ENCODE results near the gene IFNL1. TPM values are rescaled to one million over a fixed set of nuclear protein-coding genes. Genes with fewer than 3 reads are reported as not detected.

Gene IFNL1
- total and polyA plus RNA-seq, 2 donors from 2014 or later: not detected

DNA sequence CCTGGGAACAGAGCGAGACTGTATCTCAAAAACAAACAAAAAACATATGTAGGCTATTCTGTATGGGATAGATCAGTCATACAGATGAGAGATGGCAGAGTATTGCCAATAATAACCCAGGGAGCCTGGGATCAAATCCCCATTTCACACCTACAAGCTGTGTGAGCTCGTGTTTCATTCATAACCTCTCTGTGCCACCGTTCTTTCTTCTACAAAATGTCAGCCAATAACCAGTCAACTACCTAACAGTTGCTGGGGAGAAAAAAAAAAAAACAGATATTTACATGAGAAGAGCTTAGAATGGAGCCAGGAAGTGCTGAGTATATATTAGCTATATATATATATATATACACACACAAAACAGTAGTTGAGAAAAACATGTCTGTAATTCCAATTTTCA, 34.5 kb upstream of the IFNL1 start:
- DNase-seq (no peak), FAIRE-seq (no peak)
- Histone ChIP-seq H3K9me3 (ENCODE audit: control insufficient read depth in 2 of 3, insufficient read depth in 1 of 3, low read length in 3 of 3) (no peaks in the 10 kb centered on the region), H3K27ac (ENCODE audit: low read depth in 2 of 2, low read length in 2 of 2) (no peak overlapping the region), H3K27me3 (ENCODE audit: control insufficient read depth, insufficient read depth, low read length) (peaks cover 22% of the 10 kb centered on the region), H3K36me3 (ENCODE audit: control insufficient read depth in 2 of 3, insufficient read depth in 3 of 3, low read length in 3 of 3) (no peaks in the 10 kb centered on the region), H3K4me1 (ENCODE audit: control insufficient read depth in 2 of 3, insufficient read depth in 2 of 3, low read depth in 1 of 3, low read length in 3 of 3) (no peaks in the 10 kb centered on the region), H3K9ac (ENCODE audit: low read length in 3 of 3) (no peak overlapping the region), H3K4me3 (ENCODE audit: low read length in 3 of 3) (no peak overlapping the region)
- TF ChIP-seq, protein P1, sequence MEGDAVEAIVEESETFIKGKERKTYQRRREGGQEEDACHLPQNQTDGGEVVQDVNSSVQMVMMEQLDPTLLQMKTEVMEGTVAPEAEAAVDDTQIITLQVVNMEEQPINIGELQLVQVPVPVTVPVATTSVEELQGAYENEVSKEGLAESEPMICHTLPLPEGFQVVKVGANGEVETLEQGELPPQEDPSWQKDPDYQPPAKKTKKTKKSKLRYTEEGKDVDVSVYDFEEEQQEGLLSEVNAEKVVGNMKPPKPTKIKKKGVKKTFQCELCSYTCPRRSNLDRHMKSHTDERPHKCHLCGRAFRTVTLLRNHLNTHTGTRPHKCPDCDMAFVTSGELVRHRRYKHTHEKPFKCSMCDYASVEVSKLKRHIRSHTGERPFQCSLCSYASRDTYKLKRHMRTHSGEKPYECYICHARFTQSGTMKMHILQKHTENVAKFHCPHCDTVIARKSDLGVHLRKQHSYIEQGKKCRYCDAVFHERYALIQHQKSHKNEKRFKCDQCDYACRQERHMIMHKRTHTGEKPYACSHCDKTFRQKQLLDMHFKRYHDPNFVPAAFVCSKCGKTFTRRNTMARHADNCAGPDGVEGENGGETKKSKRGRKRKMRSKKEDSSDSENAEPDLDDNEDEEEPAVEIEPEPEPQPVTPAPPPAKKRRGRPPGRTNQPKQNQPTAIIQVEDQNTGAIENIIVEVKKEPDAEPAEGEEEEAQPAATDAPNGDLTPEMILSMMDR (IDR thresholded peaks at IDR 0.05; ENCODE audit: borderline replicate concordance, extremely low read depth, insufficient read depth): no peak
- intact Hi-C loops (cut with DNase I): no loop called here

DNA sequence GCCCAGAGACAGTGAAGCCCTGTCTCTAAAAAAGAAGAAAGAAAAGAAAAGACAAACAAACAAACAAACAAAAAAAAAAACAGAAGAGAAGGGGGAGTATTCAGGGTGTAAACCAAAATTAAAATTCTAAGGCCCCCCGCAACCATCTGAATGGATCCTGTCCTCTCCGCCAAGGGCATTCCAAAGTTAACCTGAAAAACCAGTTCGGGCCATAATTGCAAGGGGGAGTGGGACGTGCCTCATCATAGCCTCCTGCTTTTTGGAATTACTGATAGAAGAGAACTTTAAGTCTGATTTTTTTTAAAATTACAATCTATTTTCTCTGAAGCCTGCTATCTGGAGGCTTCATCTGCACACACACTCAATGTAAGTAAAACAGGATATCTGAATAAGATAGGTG, 33.7 kb upstream of the IFNL1 start:
- Histone ChIP-seq H3K9ac (ENCODE audit: low read length in 3 of 3) (no peak overlapping the region), H3K4me1 (ENCODE audit: control insufficient read depth in 2 of 3, insufficient read depth in 2 of 3, low read depth in 1 of 3, low read length in 3 of 3) (no peaks in the 10 kb centered on the region), H3K9me3 (ENCODE audit: control insufficient read depth in 2 of 3, insufficient read depth in 1 of 3, low read length in 3 of 3) (no peaks in the 10 kb centered on the region), H3K4me3 (ENCODE audit: low read length in 3 of 3) (no peak overlapping the region), H3K27ac (ENCODE audit: low read depth in 2 of 2, low read length in 2 of 2) (no peak overlapping the region), H3K36me3 (ENCODE audit: control insufficient read depth in 2 of 3, insufficient read depth in 3 of 3, low read length in 3 of 3) (no peaks in the 10 kb centered on the region), H3K27me3 (ENCODE audit: control insufficient read depth, insufficient read depth, low read length) (peaks cover 22% of the 10 kb centered on the region)
- DNase-seq (peak in 1 of 5 donors; percentile 31), FAIRE-seq (no peak)
- TF ChIP-seq, protein P1 (IDR thresholded peaks at IDR 0.05; ENCODE audit: borderline replicate concordance, extremely low read depth, insufficient read depth): no peak
- intact Hi-C loops (cut with DNase I): no loop called here

DNA sequence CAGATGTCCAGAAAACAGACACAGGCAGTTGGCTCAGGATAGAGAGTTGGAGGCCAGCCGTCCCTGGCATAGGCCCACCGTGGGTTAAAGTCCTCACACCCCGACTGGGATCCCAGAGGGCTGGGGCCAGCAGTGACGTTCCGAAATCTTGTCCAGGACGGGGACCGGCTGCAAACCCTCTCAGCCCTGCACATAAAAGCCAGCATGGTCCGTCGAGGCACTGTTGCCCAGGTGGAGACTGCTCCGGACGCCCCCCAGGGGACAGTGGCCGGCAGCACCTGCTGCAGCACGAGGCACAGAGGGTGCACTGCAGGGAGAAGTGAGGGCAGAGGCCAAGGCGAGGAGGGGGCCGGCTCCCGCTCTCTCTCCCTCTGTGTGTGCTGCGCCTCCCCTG, 32.3 kb upstream of the IFNL1 start:
- no peak overlapping the region for H3K4me3 ChIP-seq (ENCODE audit: low read length in 3 of 3)
- TF ChIP-seq, protein P1 (IDR thresholded peaks at IDR 0.05; ENCODE audit: borderline replicate concordance, extremely low read depth, insufficient read depth): no peak
- no peaks in the 10 kb centered on the region for H3K4me1 ChIP-seq (ENCODE audit: control insufficient read depth in 2 of 3, insufficient read depth in 2 of 3, low read depth in 1 of 3, low read length in 3 of 3)
- H3K9me3 ChIP-seq (ENCODE audit: control insufficient read depth in 2 of 3, insufficient read depth in 1 of 3, low read length in 3 of 3): no peaks in the 10 kb centered on the region
- no peaks in the 10 kb centered on the region for H3K36me3 ChIP-seq (ENCODE audit: control insufficient read depth in 2 of 3, insufficient read depth in 3 of 3, low read length in 3 of 3)
- peak in 2 of 5 donors; percentile 18 to 45 for DNase-seq
- no peak for FAIRE-seq
- peaks cover 22% of the 10 kb centered on the region for H3K27me3 ChIP-seq (ENCODE audit: control insufficient read depth, insufficient read depth, low read length)
- H3K9ac ChIP-seq (ENCODE audit: low read length in 3 of 3): no peak overlapping the region
- H3K27ac ChIP-seq (ENCODE audit: low read depth in 2 of 2, low read length in 2 of 2): no peak overlapping the region
- intact Hi-C loops (cut with DNase I): no loop called here
